ENCODE measurements around the gene DNAJC9. TPM values are rescaled to one million over a fixed set of nuclear protein-coding genes. Genes with fewer than 3 reads are reported as not detected.

DNAJC9 gene
- total RNA-seq, 4 donors from 2014 or later = 15.2 to 21.0 (median 18.7) TPM

GRCh38 chr10:73238990-73239566, 8.0 kb downstream of the DNAJC9 start:
- Histone ChIP-seq H3K27ac (no peak overlapping the region), H3K36me3 (peaks cover 35 to 36% of the 10 kb centered on the region in 2 donors), H3K9me3 (no peaks in the 10 kb centered on the region), H3K4me1 (no peaks in the 10 kb centered on the region), H3K27me3 (no peaks in the 10 kb centered on the region), H3K4me3 (replicated peaks in 1 of 3) (no peak overlapping the region)
- intact Hi-C loops (cut with DNase I) = no loop called here
- no peak for TF ChIP-seq CTCF (IDR thresholded peaks at IDR 0.05)
- no peak for TF ChIP-seq POLR2A (IDR thresholded peaks at IDR 0.05)
- WGBS, 2 donors = 88 to 94% methylated on average over 5 of the region's 5 CpGs
- no peak for DNase-seq

GRCh38 chr10:73234695-73235094, 12.4 kb downstream of the DNAJC9 start:
- Histone ChIP-seq H3K27ac (no peak overlapping the region), H3K4me3 (replicated peaks in 1 of 3) (no peak overlapping the region), H3K4me1 (no peaks in the 10 kb centered on the region), H3K27me3 (no peaks in the 10 kb centered on the region), H3K9me3 (no peaks in the 10 kb centered on the region), H3K36me3 (peaks cover 17 to 18% of the 10 kb centered on the region in 2 donors)
- TF ChIP-seq POLR2A (IDR thresholded peaks at IDR 0.05) (no peak), CTCF (IDR thresholded peaks at IDR 0.05) (no peak)
- intact Hi-C loops (cut with DNase I) = no loop called here
- no peak for DNase-seq
- 91 to 95% methylated on average over 7 of the region's 7 CpGs for WGBS, 2 donors

- H3K36me3 ChIP-seq = peaks cover 17 to 22% of the 10 kb centered on the region in 2 donors
- no peaks in the 10 kb centered on the region for H3K27me3 ChIP-seq
- TF ChIP-seq CTCF (IDR thresholded peaks at IDR 0.05) = no peak
- TF ChIP-seq POLR2A (IDR thresholded peaks at IDR 0.05) = no peak
- DNase-seq = no peak
- H3K9me3 ChIP-seq = no peaks in the 10 kb centered on the region
- intact Hi-C loops (cut with DNase I) = no loop called here
- H3K27ac ChIP-seq = no peak overlapping the region
- H3K4me1 ChIP-seq = no peaks in the 10 kb centered on the region
- H3K4me3 ChIP-seq (replicated peaks in 1 of 3) = no peak overlapping the region
- 89 to 96% methylated on average over 2 of the region's 2 CpGs for WGBS, 2 donors
Observed at GRCh38 chr10:73233883-73234282, 13.2 kb downstream of the DNAJC9 start.

GRCh38 chr10:73232887-73233286, 14.2 kb downstream of the DNAJC9 start:
- no peak overlapping the region for H3K4me3 ChIP-seq (replicated peaks in 1 of 3)
- H3K27ac ChIP-seq = no peak overlapping the region
- no peaks in the 10 kb centered on the region for H3K27me3 ChIP-seq
- intact Hi-C loops (cut with DNase I) = no loop called here
- 90 to 92% methylated on average over 8 of the region's 8 CpGs for WGBS, 2 donors
- H3K36me3 ChIP-seq = peaks cover 17 to 22% of the 10 kb centered on the region in 2 donors
- no peak for DNase-seq
- H3K4me1 ChIP-seq = no peaks in the 10 kb centered on the region
- H3K9me3 ChIP-seq = no peaks in the 10 kb centered on the region
- no peak for TF ChIP-seq CTCF (IDR thresholded peaks at IDR 0.05)

- no peak for TF ChIP-seq POLR2A (IDR thresholded peaks at IDR 0.05)
- TF ChIP-seq CTCF (IDR thresholded peaks at IDR 0.05) = no peak
- H3K27ac ChIP-seq = no peak overlapping the region
- H3K4me1 ChIP-seq = no peaks in the 10 kb centered on the region
- WGBS, 2 donors = 86 to 91% methylated on average over 6 of the region's 6 CpGs
- no peak overlapping the region for H3K4me3 ChIP-seq (replicated peaks in 1 of 3)
- no peaks in the 10 kb centered on the region for H3K9me3 ChIP-seq
- DNase-seq = no peak
- peaks cover 5 to 13% of the 10 kb centered on the region in 2 donors for H3K36me3 ChIP-seq
- intact Hi-C loops (cut with DNase I) = no loop called here
- no peaks in the 10 kb centered on the region for H3K27me3 ChIP-seq
Observed at GRCh38 chr10:73229567-73229966, 17.5 kb downstream of the DNAJC9 start.

Measured in thyroid gland (tissue), 4 donors.